Body of pancreas (tissue), 4 donors: Measurements from ENCODE around the gene BCLAF3.

Experiments
- CTCF ChIP-seq, 7 experiments: fragments of 450-650 bp in 4 of 7; fragments of 200-600 bp in 3 of 7; sonication (generic) in 3 of 7; IDR thresholded peaks; one replicate each; pipeline ENCODE4 v1.5.1; 2016 to 2019; ENCODE audit warnings: antibody characterized with exemption in 7 of 7
- POLR2A ChIP-seq, 3 donors: fragments of 450-650 bp; IDR thresholded peaks; one replicate each; pipeline ENCODE4 v1.6.1; 2016; ENCODE audit warnings: antibody characterized with exemption in 3 of 3, mild to moderate bottlenecking in 2 of 3

DNA sequence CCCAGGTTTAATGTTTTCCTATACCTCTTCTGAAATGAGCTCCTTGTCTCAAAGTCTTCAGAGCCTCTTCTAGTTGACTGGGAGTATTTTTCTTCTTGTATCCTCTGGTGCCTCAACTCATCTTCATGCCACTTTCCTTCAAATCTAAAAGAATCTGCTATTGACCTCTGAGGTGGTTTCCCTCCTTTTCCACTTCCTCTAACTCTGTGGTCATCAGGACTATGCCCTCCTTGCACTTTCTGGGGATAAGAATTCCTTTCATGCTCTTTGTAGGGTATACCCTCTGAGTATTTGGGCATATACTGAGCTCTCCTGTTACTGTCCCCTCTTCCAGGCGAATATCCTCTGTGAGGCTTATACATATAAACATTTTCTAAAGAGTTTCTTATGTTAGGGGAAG, 24.8 kb downstream of the BCLAF3 start:
- no peak for TF ChIP-seq CTCF (IDR thresholded peaks at IDR 0.05)
- TF ChIP-seq POLR2A (IDR thresholded peaks at IDR 0.05), result no peak
